Duodenal mucosa (tissue), 2 donors: ENCODE data around the gene DMPK.

ENCODE experiments used
- H3K27ac ChIP-seq: one replicate; pipeline ENCODE4 v1.7.0; 2013; ENCODE audit warnings: low read depth, low read length
- H3K27me3 ChIP-seq, 2 donors: one replicate each; pipeline ENCODE4 v1.7.0; 2013; ENCODE audit warnings: low read length in 2 of 2, control low read depth in 1 of 2; ENCODE audit not compliant: insufficient read depth in 2 of 2, control insufficient read depth in 1 of 2
- H3K36me3 ChIP-seq, 2 donors: one replicate each; pipeline ENCODE4 v1.7.0; 2013; ENCODE audit warnings: low read length in 2 of 2, control low read depth in 1 of 2; ENCODE audit not compliant: insufficient read depth in 2 of 2, control insufficient read depth in 1 of 2
- H3K4me1 ChIP-seq, 2 donors: one replicate each; pipeline ENCODE4 v1.7.0; 2013; ENCODE audit warnings: low read length in 2 of 2, control low read depth in 1 of 2; ENCODE audit not compliant: insufficient read depth in 2 of 2, control insufficient read depth in 1 of 2
- H3K4me3 ChIP-seq, 2 donors: one replicate each; pipeline ENCODE4 v1.7.0; 2013; ENCODE audit warnings: low read length in 2 of 2, low read depth in 1 of 2
- H3K9ac ChIP-seq, 2 donors: one replicate each; pipeline ENCODE4 v1.7.0; 2013; ENCODE audit warnings: low read length in 2 of 2, low read depth in 1 of 2
- H3K9me3 ChIP-seq, 2 donors: one replicate each; pipeline ENCODE4 v1.7.0; 2013; ENCODE audit warnings: low read length in 2 of 2, control low read depth in 1 of 2; ENCODE audit not compliant: control insufficient read depth in 1 of 2

The DMPK gene

DNA sequence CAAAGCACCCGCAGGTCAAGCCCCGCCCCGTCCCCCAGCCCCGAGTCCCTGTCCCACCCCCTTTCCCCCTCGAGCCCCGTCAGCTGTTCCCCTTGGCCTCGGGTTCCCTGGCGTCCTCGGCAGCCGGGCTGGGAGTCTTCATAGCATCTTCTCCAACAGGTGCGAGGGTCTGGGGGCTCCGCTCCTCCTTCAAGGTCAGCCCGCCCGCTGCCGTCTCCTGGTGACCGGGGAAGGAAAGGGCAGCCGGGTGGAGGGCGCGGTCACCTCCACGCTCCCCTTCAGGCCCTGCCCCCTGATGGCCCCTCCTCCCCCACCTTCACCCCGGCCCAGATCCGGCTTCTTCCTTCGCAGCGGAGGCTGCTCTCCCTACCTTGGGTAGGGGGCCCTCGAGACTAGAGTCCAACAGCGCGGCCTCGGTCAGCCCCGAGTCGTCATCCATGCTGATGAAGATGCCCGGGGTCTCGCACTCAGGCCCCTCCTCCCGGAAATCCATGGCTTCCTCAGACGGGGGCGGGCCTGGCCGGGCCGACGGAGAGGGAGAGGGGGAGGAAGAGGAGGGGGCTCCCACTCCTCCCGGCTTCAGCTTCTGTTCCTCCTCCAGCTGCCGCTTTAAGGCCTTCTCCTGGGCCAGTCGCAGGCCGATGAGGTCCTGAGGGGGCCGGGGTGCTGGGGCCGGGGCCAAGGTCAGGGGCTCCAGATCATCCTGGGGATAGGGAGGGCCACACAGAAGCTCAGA lies 33.4 kb upstream of the DMPK start:
- H3K9ac ChIP-seq = no peak overlapping the region
- H3K4me1 ChIP-seq = no peaks in the 10 kb centered on the region
- no peaks in the 10 kb centered on the region for H3K27me3 ChIP-seq
- H3K27ac ChIP-seq = no peak overlapping the region
- H3K36me3 ChIP-seq = peaks cover 9 to 15% of the 10 kb centered on the region in 2 donors
- H3K9me3 ChIP-seq = no peaks in the 10 kb centered on the region
- H3K4me3 ChIP-seq = no peak overlapping the region

GRCh38 chr19:45814851-45815480 lies 32.7 kb upstream of the DMPK start, which contains the start of gene RSPH6A:
TSS of gene RSPH6A (minus strand) at chr19:45815308. CDS start at chr19:45815176, 132 bp downstream.
- no peak within 1 kb of the TSS for H3K9ac ChIP-seq
- H3K27ac ChIP-seq = no peak within 1 kb of the TSS
- H3K4me1 ChIP-seq = no peaks in the 10 kb centered on the region
- H3K36me3 ChIP-seq = peaks cover 6 to 8% of the 10 kb centered on the region in 2 donors
- no peaks in the 10 kb centered on the region for H3K9me3 ChIP-seq
- H3K27me3 ChIP-seq = no peaks in the 10 kb centered on the region
- H3K4me3 ChIP-seq = no peak within 1 kb of the TSS

DNA sequence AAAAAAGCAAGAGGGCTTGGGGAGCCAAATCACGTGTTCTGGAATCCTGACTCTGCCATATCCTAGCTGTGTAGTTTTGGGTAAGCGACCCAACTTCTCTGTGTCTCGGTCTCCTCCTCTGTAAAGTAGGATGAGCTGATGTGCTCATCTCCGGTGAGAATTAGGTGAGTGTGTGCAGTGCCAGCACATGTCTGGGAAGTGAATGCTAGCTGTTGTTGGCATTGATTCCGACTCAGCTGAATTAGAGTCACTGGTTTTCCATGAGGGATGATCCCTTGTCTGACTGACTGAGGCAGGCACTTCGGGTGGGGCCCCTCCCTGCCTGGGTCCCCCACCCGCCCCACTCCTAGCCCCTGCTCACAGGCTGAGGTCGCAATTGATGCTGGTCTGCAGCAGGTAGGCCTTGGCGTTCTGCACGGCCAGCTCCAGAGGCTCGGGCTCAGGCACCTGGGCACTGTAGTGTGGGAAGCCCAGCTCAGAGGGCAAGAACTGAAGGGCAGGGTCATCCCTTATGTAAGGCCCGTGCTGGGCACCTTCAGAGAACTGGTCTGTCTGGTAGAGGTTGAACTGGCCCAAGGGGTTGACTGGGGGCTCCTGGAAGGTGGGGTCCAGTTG lies 32.0 kb upstream of the DMPK start:
- Histone ChIP-seq H3K9me3 (no peaks in the 10 kb centered on the region), H3K27me3 (no peaks in the 10 kb centered on the region), H3K36me3 (peaks cover 0 to 1% of the 10 kb centered on the region in 2 donors), H3K27ac (no peak overlapping the region), H3K4me3 (no peak overlapping the region), H3K9ac (no peak overlapping the region), H3K4me1 (peaks cover 3 to 4% of the 10 kb centered on the region in 2 donors)

DNA sequence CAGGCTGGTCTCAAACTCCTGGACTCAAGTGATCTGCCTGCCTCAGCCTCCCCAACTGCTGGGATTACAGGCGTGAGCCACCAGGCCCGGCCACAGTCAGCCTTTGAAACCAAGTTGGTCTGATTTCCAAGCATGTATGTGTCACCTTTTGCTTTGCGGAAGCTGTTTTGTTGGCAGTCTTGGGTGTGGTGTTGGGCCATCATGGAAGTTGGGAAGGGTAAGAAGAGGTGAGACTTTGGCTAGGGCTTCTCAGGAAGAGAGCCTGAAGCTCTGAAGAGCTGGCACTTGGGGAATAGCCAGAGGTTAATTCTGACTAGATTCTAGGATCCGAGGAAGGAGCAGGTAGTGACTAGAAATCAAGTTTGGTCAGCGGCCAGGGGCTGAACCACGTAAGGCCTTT lies 30.0 kb upstream of the DMPK start:
- Histone ChIP-seq H3K36me3 (no peaks in the 10 kb centered on the region), H3K27me3 (no peaks in the 10 kb centered on the region), H3K9ac (no peak overlapping the region), H3K4me3 (no peak overlapping the region), H3K9me3 (no peaks in the 10 kb centered on the region), H3K27ac (no peak overlapping the region), H3K4me1 (peaks cover 3 to 4% of the 10 kb centered on the region in 2 donors)

GRCh38 chr19:45809643-45810159 lies 27.4 kb upstream of the DMPK start:
- Histone ChIP-seq H3K36me3 (no peaks in the 10 kb centered on the region), H3K9ac (no peak overlapping the region), H3K27me3 (no peaks in the 10 kb centered on the region), H3K27ac (no peak overlapping the region), H3K4me1 (peaks cover 3 to 4% of the 10 kb centered on the region in 2 donors), H3K9me3 (no peaks in the 10 kb centered on the region), H3K4me3 (no peak overlapping the region)

DNA sequence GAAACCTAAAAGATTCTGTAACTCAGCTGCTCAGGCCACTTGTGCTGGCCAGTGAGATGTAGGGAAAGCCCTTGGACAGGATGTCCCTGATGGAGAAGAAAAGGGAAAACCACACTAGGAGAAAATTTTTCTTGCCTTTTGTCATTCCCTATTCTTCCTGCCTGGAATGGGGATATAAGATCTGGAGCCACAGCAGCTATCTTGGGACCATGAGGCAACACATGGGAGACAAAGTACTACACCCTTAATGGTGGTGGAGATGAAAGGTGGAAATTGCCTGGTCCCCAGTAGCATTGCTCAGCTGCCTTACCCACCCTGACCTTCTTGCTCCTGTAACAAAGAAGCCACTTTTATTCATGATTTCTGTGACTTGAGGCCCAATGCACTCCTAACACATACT lies 23.4 kb upstream of the DMPK start:
- H3K4me3 ChIP-seq = no peak overlapping the region
- H3K9me3 ChIP-seq = no peaks in the 10 kb centered on the region
- peaks cover 0 to 5% of the 10 kb centered on the region in 2 donors for H3K27me3 ChIP-seq
- no peak overlapping the region for H3K27ac ChIP-seq
- peaks cover 3 to 4% of the 10 kb centered on the region in 2 donors for H3K4me1 ChIP-seq
- H3K36me3 ChIP-seq = no peaks in the 10 kb centered on the region
- no peak overlapping the region for H3K9ac ChIP-seq

DNA sequence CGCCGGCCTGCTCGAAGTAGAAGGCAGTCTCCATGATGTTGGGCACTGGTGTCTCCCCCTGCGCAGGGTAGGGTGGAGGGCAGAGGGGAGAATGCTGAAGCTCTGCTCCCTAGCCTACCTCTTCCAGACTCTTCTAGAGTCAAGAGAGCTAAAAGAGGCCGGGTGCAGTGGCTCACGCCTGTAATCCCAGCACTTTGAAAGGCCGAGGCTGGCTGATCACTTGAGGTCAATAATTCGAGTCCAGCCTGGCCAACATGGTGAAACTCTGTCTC lies 22.6 kb upstream of the DMPK start:
- Histone ChIP-seq H3K36me3 (no peaks in the 10 kb centered on the region), H3K27me3 (peaks cover 0 to 5% of the 10 kb centered on the region in 2 donors), H3K4me3 (no peak overlapping the region), H3K4me1 (peaks cover 3 to 4% of the 10 kb centered on the region in 2 donors), H3K27ac (no peak overlapping the region), H3K9ac (no peak overlapping the region), H3K9me3 (no peaks in the 10 kb centered on the region)

- no peak overlapping the region for H3K4me3 ChIP-seq
- H3K27me3 ChIP-seq = peaks cover 0 to 5% of the 10 kb centered on the region in 2 donors
- H3K27ac ChIP-seq = no peak overlapping the region
- H3K4me1 ChIP-seq = no peaks in the 10 kb centered on the region
- no peaks in the 10 kb centered on the region for H3K9me3 ChIP-seq
- H3K36me3 ChIP-seq = no peaks in the 10 kb centered on the region
- no peak overlapping the region for H3K9ac ChIP-seq
Measured at GRCh38 chr19:45804140-45804958, 22.1 kb upstream of the DMPK start.

DNA sequence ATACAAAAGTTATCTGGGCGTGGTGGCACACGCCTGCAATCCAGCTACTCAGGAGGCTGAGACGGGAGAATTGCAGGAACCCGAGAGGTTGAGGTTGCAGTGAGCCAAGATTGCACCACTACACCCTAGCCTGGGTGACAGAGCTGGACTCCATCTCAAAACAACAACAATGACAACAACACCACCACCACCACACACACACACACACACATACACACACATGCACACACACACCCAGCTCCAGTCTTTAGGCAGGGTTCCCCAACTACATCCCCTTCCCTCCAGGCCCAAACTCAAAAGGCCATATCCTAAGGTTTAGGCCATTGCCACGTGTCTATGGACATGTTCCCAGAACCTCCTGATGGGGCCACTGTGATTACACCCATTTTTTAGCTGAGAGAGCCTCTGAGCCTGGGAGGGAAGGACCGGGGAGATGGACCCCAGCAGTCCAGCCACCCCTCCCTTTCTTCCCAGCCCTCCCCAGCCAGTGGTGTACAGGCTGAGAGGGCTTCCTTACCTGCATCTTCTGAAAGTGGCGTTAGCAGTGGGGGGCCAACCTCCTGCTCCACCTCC lies 19.4 kb upstream of the DMPK start:
- Histone ChIP-seq H3K9me3 (no peaks in the 10 kb centered on the region), H3K9ac (no peak overlapping the region), H3K4me1 (no peaks in the 10 kb centered on the region), H3K27me3 (peaks cover 0 to 5% of the 10 kb centered on the region in 2 donors), H3K36me3 (no peaks in the 10 kb centered on the region), H3K4me3 (no peak overlapping the region), H3K27ac (no peak overlapping the region)
